Right lobe of liver (tissue), 4 donors: ENCODE measurements around the gene SLC44A1.

Experiments
- CTCF ChIP-seq, 4 donors: fragments of 200-600 bp in 3 of 4; fragments of 450-650 bp in 1 of 4; IDR thresholded peaks; one replicate each; pipeline versions ENCODE4 v1.5.1 to v1.8.0; 2016 to 2022; ENCODE audit warnings: antibody characterized with exemption in 4 of 4, mild to moderate bottlenecking in 2 of 4
- POLR2A ChIP-seq: fragments of 450-650 bp; IDR thresholded peaks from one replicate; pipeline ENCODE4 v1.6.1; 2017; ENCODE audit warnings: antibody characterized with exemption, mild to moderate bottlenecking
- donor health status: DM: no; HTN: no; CAD: no.
- donor health status: DM: no; HTN: no; CAD: no.
- donor health status: DM: no; HTN: yes; CAD: no.

GRCh38 chr9:105262497-105262896, 18.0 kb downstream of the SLC44A1 start:
- no peak for TF ChIP-seq POLR2A
- TF ChIP-seq CTCF (IDR thresholded peaks at IDR 0.05), result no peak
